ENCODE results near the gene DNAI7. TPM values are rescaled to one million over a fixed set of nuclear protein-coding genes. Genes with fewer than 3 reads are reported as not detected.
A peak's percentile ranks its signal among the peaks of the same experiment; 100 is the strongest.

DNAI7 gene
- total RNA-seq, 2 donors from 2014 or later = 1.6 TPM

GRCh38 chr12:25063873-25064628 is 130.9 kb downstream of the DNAI7 start:
- Mint-ChIP-seq H3K9me3 (no peaks in the 10 kb centered on the region), H3K36me3 (ENCODE audit: low read depth) (no peaks in the 10 kb centered on the region), H3K4me1 (peaks cover 47% of the 10 kb centered on the region), H3K27ac (peak overlapping the region; percentile 36), H3K27me3 (ENCODE audit: insufficient read depth) (no peaks in the 10 kb centered on the region), H3K4me3 (peak overlapping the region; percentile 3)
- Histone ChIP-seq H3K4me3 (ENCODE audit: low read length) (peak overlapping the region; percentile 38), H3K4me1 (ENCODE audit: control insufficient read depth, insufficient read depth, low read length) (no peaks in the 10 kb centered on the region), H3K27ac (ENCODE audit: low read depth, low read length) (no peak overlapping the region), H3K9me3 (ENCODE audit: control insufficient read depth, low read length) (no peaks in the 10 kb centered on the region), H3K9ac (ENCODE audit: extremely low read depth, low read length, poor library complexity, severe bottlenecking) (no peak overlapping the region), H3K36me3 (ENCODE audit: control insufficient read depth, insufficient read depth, low read length) (no peaks in the 10 kb centered on the region), H3K27me3 (ENCODE audit: control insufficient read depth, insufficient read depth, low read length, poor library complexity, severe bottlenecking) (no peaks in the 10 kb centered on the region)
- TF ChIP-seq CTCF (conservative IDR thresholded peaks at IDR 0.05) = no peak
- WGBS, 2 experiments (ENCODE audit: insufficient coverage in 1 of 2, insufficient read length in 1 of 2) = 47 to 48% methylated on average over 2 to 5 of the region's 5 CpGs
- peak; percentile 69 for DNase-seq

- no peak overlapping the region for H3K4me3 Mint-ChIP-seq
- Histone ChIP-seq H3K4me1 (ENCODE audit: control insufficient read depth, insufficient read depth, low read length) (no peaks in the 10 kb centered on the region), H3K9me3 (ENCODE audit: control insufficient read depth, low read length) (no peaks in the 10 kb centered on the region), H3K27ac (ENCODE audit: low read depth, low read length) (no peak overlapping the region), H3K36me3 (ENCODE audit: control insufficient read depth, insufficient read depth, low read length) (no peaks in the 10 kb centered on the region), H3K4me3 (ENCODE audit: low read length) (no peak overlapping the region), H3K9ac (ENCODE audit: extremely low read depth, low read length, poor library complexity, severe bottlenecking) (no peak overlapping the region), H3K27me3 (ENCODE audit: control insufficient read depth, insufficient read depth, low read length, poor library complexity, severe bottlenecking) (no peaks in the 10 kb centered on the region)
- peaks cover 21% of the 10 kb centered on the region for H3K4me1 Mint-ChIP-seq
- TF ChIP-seq CTCF (conservative IDR thresholded peaks at IDR 0.05) = no peak
- H3K36me3 Mint-ChIP-seq (ENCODE audit: low read depth) = no peaks in the 10 kb centered on the region
- no peaks in the 10 kb centered on the region for H3K9me3 Mint-ChIP-seq
- H3K27me3 Mint-ChIP-seq (ENCODE audit: insufficient read depth) = no peaks in the 10 kb centered on the region
- DNase-seq = no peak
- no peak overlapping the region for H3K27ac Mint-ChIP-seq
These were observed 136.3 kb downstream of the DNAI7 start for GRCh38 chr12:25058658-25059058.

Other genes with a start within 250 kb of the DNAI7 start
- 100 to 1,000 TPM in 1 of 2 donors, 10 to 100 TPM in 1; 45.0 to 141 TPM for gene BCAT1, start 246.1 kb downstream of the DNAI7 start, total RNA-seq
- gene ETFRF1, start 77 bp upstream of the DNAI7 start, total RNA-seq = 10 to 100 TPM in 1 of 2 donors, 1 to 10 TPM in 1; 9.7 to 21.4 TPM
- gene KRAS, start 55.8 kb upstream of the DNAI7 start, total RNA-seq = 100 to 1,000 TPM in 1 of 2 donors, 10 to 100 TPM in 1; 58.0 to 140 TPM

All from endodermal cell (in vitro differentiated cells).